Retinal pigment epithelial cell (primary cell): ENCODE results near the gene CACNB2.

Source experiments
- DNase-seq: peaks from one replicate; pipeline ENCODE4 v3.0.0-alpha.2; 2010; ENCODE audit warnings: low read depth
- H3K4me3 ChIP-seq: 2 replicates; pipeline ENCODE4 v1.5.1; 2011; ENCODE audit warnings: mild to moderate bottlenecking, low read length, control low read depth, moderate library complexity
- CTCF ChIP-seq: conservative IDR thresholded peaks from 2 replicates; pipeline ENCODE4 v1.5.1; 2011; ENCODE audit warnings: low read depth, low read length, control low read depth, inconsistent platforms

Gene CACNB2

GRCh38 chr10:18514537-18514936, 374.3 kb downstream of the CACNB2 start:
- no peak for DNase-seq
- H3K4me3 ChIP-seq: no peak overlapping the region
- no peak for TF ChIP-seq CTCF

- no peak for DNase-seq
- H3K4me3 ChIP-seq: no peak overlapping the region
- TF ChIP-seq CTCF: no peak
These were observed 376.6 kb downstream of the CACNB2 start for GRCh38 chr10:18516851-18517250.

- no peak for TF ChIP-seq CTCF
- no peak for DNase-seq
- no peak overlapping the region for H3K4me3 ChIP-seq
These were observed 382.8 kb downstream of the CACNB2 start for GRCh38 chr10:18523025-18523424.

GRCh38 chr10:18523858-18524257, 383.6 kb downstream of the CACNB2 start:
- DNase-seq: no peak
- no peak overlapping the region for H3K4me3 ChIP-seq
- no peak for TF ChIP-seq CTCF

GRCh38 chr10:18527687-18528086, 387.5 kb downstream of the CACNB2 start:
- TF ChIP-seq CTCF: no peak
- H3K4me3 ChIP-seq: no peak overlapping the region
- DNase-seq: no peak

GRCh38 chr10:18528292-18528691, 388.1 kb downstream of the CACNB2 start:
- no peak for TF ChIP-seq CTCF
- no peak overlapping the region for H3K4me3 ChIP-seq
- no peak for DNase-seq

- no peak for TF ChIP-seq CTCF
- H3K4me3 ChIP-seq: no peak overlapping the region
- DNase-seq: no peak
These were observed 392.8 kb downstream of the CACNB2 start for GRCh38 chr10:18532881-18533535.
